ENCODE measurements around the gene GPC6. TPM values are rescaled to one million over a fixed set of nuclear protein-coding genes. Genes with fewer than 3 reads are reported as not detected.
"Not testable (repeated sequence)": the region's sequence is repeated elsewhere in the genome, so short reads cannot be mapped to it uniquely, and the experiment has no call there.

The GPC6 gene
- total RNA-seq, 1 donor from 2014 or later = 15.6 TPM

GRCh38 chr13:94173312-94173854 is 946.8 kb downstream of the GPC6 start:
- ATAC-seq (no peak), DNase-seq (ENCODE audit: low spot score) (no peak)

GRCh38 chr13:94174009-94174408 is 947.4 kb downstream of the GPC6 start:
- no peak for DNase-seq (ENCODE audit: low spot score)
- peak; percentile 55 for ATAC-seq

- DNase-seq (ENCODE audit: low spot score) (no peak), ATAC-seq (no peak)
These were observed 948.5 kb downstream of the GPC6 start for GRCh38 chr13:94175076-94175475.

GRCh38 chr13:94176561-94176960 is 950.0 kb downstream of the GPC6 start:
- ATAC-seq (no peak), DNase-seq (ENCODE audit: low spot score) (no peak)

GRCh38 chr13:94177041-94177440 is 950.4 kb downstream of the GPC6 start:
- ATAC-seq (no peak), DNase-seq (ENCODE audit: low spot score) (no peak)

GRCh38 chr13:94178625-94179244 is 952.1 kb downstream of the GPC6 start:
- ATAC-seq (peak; percentile 63), DNase-seq (ENCODE audit: low spot score) (no peak)

GRCh38 chr13:94181461-94182107 is 955.0 kb downstream of the GPC6 start:
- no peak for DNase-seq (ENCODE audit: low spot score)
- ATAC-seq = peak; percentile 90

- ATAC-seq = peak; percentile 55
- no peak for DNase-seq (ENCODE audit: low spot score)
These were observed 955.7 kb downstream of the GPC6 start for GRCh38 chr13:94182185-94182761.

- ATAC-seq = no peak
These were observed 959.9 kb downstream of the GPC6 start for GRCh38 chr13:94186470-94186869.

GRCh38 chr13:94188201-94188854 is 961.7 kb downstream of the GPC6 start:
- DNase-seq (ENCODE audit: low spot score) (no peak), ATAC-seq (no peak)

More at GRCh38 chr13:94186470-94186869, 959.9 kb downstream of the GPC6 start:
- DNase-seq (ENCODE audit: low spot score) = no peak

GRCh38 chr13:94192431-94192975 is 965.9 kb downstream of the GPC6 start:
- ATAC-seq (peak; percentile 97), DNase-seq (ENCODE audit: low spot score) (peak; percentile 54)

- no peak for DNase-seq (ENCODE audit: low spot score)
- no peak for ATAC-seq
These were observed 969.1 kb downstream of the GPC6 start for GRCh38 chr13:94195715-94196114.

GRCh38 chr13:94196413-94196812 is 969.8 kb downstream of the GPC6 start:
- no peak for ATAC-seq
- DNase-seq (ENCODE audit: low spot score) = no peak

GRCh38 chr13:94198681-94199080 is 972.1 kb downstream of the GPC6 start:
- DNase-seq (ENCODE audit: low spot score) = no peak
- ATAC-seq = no peak

- ATAC-seq = no peak
These were observed 972.5 kb downstream of the GPC6 start for GRCh38 chr13:94199135-94199534.

GRCh38 chr13:94201022-94201421 is 974.4 kb downstream of the GPC6 start:
- ATAC-seq = no peak

More at GRCh38 chr13:94199135-94199534, 972.5 kb downstream of the GPC6 start:
- no peak for DNase-seq (ENCODE audit: low spot score)

GRCh38 chr13:94204163-94204562 is 977.6 kb downstream of the GPC6 start:
- ATAC-seq = no peak
- no peak for DNase-seq (ENCODE audit: low spot score)

More at GRCh38 chr13:94201022-94201421, 974.4 kb downstream of the GPC6 start:
- DNase-seq (ENCODE audit: low spot score) = no peak

GRCh38 chr13:94204946-94205345 is 978.3 kb downstream of the GPC6 start:
- DNase-seq (ENCODE audit: low spot score) (no peak), ATAC-seq (no peak)

GRCh38 chr13:94205896-94206295 is 979.3 kb downstream of the GPC6 start:
- ATAC-seq = no peak
- no peak for DNase-seq (ENCODE audit: low spot score)

GRCh38 chr13:94209117-94209516 is 982.5 kb downstream of the GPC6 start:
- ATAC-seq = no peak
- DNase-seq (ENCODE audit: low spot score) = no peak

GRCh38 chr13:94209913-94210312 is 983.3 kb downstream of the GPC6 start:
- not testable (repeated sequence) for DNase-seq (ENCODE audit: low spot score); ATAC-seq
